Posterior cingulate gyrus (tissue), 11 donors: ENCODE results near the gene MAPK1.
A peak's percentile ranks its signal among the peaks of the same experiment; 100 is the strongest.
"Not testable (repeated sequence)": the region's sequence is repeated elsewhere in the genome, so short reads cannot be mapped to it uniquely, and the experiment has no call there.

ENCODE experiments used
- DNase-seq, 10 donors: peaks; one replicate each; pipeline versions ENCODE4 v3.0.0 to v3.0.0-alpha.2; 2020 to 2021; ENCODE audit warnings: mixed read lengths in 3 of 10
- intact Hi-C: fragments of 100-400 bp; cut with DNase I; formaldehyde crosslinking; loops from one replicate; pipeline ENCODE4 v1.15.1; 2023

MAPK1 gene

DNA sequence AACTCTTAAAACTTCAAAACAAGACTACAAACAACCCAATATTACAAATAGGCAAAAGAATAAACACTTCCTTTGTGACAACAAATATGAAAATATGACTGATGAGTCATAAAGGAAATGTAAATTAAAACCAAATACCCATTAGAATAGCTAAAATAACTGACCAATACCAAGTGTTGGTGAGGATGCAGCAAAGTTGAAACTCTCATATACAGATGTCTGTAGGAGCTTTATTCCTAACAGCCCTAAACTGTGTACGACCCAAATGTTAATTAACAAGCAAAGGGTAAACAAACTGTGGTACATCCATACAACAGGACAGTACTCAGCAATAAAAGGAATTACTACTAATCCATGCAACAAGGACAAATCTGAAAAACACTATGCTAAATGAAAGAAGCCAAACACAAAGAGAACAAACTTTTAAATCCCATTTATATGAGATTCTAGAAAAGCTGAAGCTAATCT is 43.0 kb downstream of the MAPK1 start:
- intact Hi-C loops, result no loop called here
- DNase-seq, result no peak

DNA sequence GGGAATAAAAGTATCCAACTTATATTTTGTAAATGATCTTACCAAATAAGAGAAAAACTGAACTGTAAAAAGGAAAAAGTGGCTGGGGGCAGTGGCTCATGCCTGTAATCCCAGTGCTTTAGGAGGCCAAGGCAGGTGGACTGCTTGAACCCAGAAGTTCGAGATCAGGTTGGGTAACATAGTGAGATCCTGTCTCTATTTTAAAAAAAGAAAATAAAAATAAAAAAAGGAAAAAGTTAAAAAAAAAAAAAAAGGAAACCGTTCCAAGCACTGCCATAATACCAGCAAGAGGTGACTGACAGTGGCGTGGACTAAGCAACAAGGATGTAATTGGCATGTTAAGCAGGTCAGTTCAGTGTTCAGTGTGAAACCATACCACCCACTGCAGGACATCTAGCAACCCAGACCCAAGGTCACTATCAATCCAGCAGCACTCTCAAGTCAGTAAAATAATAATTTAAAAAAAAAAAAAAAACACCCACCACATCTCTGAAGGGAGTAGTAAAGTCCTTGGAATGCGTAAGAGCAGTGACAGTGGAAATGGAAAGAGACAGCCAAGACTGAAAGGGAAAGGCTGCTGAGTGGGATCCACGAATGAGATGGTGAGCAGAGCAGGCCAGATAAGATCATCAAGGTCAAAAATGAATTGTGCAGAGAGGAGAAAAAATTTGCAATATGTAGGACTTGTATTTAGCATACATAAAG is 43.6 kb downstream of the MAPK1 start:
- intact Hi-C loops, result no loop called here
- DNase-seq, result no peak

- intact Hi-C loops, result no loop called here
Observed at GRCh38 chr22:21819183-21819770, 48.2 kb downstream of the MAPK1 start.

DNA sequence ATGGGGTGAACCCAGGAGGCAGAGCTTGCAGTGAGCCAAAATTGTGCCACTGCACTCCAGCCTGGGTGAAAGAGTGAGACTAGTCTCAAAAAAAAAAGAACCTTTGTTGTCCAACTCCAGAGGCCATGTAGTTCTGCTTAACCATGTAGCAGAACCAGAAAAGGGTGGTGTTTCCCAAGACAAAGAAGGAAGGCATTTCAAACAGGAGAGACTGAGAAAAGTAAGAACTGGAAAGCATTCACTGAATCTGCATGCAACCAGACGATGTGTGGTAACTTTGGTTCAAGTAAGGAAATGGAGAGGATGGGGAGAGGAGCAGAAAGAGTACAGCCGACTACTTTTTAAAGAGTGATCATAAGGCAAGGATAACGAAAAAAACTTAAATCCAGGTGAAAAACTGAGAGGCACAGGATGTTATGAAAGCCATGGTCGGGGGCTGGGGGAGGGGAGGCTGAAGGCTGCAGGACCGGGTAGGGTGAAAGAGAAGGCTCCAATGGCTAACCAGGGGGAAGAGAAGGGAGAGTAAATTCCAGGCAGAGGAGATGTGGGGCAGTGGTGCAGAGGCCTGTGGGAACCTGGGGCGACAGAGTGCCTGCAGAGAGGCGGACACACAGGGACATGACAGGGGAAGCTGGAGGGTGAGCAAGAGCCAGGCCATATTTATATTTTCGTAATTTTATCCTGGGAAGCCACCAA is 48.8 kb downstream of the MAPK1 start:
- no peak for DNase-seq
- intact Hi-C loops, result no loop called here

More at GRCh38 chr22:21819183-21819770, 48.2 kb downstream of the MAPK1 start:
- no peak for DNase-seq

- intact Hi-C loops, DNase-seq: not testable (repeated sequence)
Observed at GRCh38 chr22:21817497-21817853, 50.0 kb downstream of the MAPK1 start.

- intact Hi-C loops, result no loop called here
- no peak for DNase-seq
Observed at GRCh38 chr22:21816787-21817496, 50.5 kb downstream of the MAPK1 start.

GRCh38 chr22:21816472-21816786 is 51.0 kb downstream of the MAPK1 start:
- intact Hi-C loops, result no loop called here
- no peak for DNase-seq

DNA sequence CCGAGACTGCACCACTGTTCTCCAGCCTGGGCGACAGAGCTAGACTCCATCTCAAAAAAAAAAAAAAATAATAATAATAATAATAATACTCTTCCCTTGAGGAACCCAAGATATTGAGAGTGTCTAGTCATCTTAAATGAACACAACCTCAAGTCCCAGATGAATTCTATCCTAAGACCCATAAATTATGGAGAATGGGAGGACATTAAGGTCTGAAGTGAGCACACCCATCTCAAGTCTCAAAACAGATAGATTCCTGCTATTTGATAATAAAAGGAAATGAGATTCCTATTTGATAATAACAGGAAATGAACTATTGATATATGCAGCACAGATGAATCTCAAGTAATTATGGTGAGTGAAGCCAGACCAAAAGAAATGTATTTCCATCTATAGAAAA is 51.5 kb downstream of the MAPK1 start:
- intact Hi-C loops, result no loop called here
- DNase-seq, result no peak

DNA sequence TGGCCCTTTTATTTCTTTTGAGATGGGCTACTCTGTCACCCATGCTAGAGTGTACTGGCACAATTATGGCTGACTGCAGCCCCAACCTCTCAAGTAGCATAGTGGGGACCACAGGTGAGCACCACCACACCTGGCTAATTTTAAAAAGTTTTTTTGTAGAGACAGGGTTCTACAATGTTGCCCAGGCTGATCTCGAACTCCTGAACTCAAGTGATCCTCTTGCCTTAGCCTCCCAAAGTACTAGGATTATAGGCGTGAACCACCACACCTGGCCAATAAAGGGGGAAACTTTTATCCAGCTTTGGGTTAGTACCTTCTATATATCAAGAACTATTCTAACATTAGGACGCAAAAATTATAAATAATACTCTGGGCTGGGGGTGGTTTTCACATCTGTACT is 52.1 kb downstream of the MAPK1 start:
- intact Hi-C loops, result no loop called here
- DNase-seq, result no peak

DNA sequence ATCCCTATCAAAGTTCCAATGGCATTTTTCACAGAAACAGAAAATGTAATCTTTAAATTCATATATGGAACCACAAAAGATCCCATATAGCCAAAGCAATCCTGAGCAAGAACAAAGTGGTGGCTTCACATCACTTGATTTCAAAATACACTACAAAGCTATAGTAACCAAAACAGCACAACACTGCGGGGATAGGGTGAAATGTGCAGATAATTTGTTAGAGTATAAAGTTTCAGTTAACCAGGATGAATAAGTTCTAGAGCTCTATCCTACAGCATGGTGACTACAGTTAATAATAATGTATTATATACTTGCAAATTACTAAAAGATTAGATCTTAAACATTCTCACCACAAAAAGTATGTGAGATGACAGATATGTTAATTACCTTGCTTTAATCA is 55.5 kb downstream of the MAPK1 start:
- no peak for DNase-seq
- intact Hi-C loops, result no loop called here

GRCh38 chr22:21807544-21808529 is 59.6 kb downstream of the MAPK1 start:
- intact Hi-C loops, result loop anchor here (10.0 kb wide), 1 partner anchor 57 kb away; the partner anchor contains the start of gene MAPK1
- DNase-seq, result no peak

DNA sequence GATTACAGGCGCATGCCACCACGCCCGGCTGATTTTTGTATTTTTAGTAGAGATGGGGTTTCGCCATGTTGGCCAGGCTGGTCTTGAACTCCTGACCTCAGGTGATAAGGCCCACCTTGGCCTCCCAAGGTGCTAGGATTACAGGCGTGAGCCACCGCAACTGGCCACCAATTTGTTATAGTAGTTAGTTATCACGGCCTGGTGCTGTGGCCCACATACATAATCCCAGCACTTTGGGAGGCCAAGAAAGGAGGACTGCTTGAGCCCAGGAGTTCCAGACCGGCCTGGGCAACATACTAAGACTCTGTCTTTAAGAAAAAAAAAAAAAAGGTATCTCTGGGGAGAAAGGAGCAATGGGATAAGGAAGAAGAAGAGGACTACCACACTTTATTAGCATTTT is 62.1 kb downstream of the MAPK1 start:
- DNase-seq, result not testable (repeated sequence)
- intact Hi-C loops, result loop anchor here (10.0 kb wide), 1 partner anchor 59 kb away; the partner anchor contains the start of gene MAPK1

GRCh38 chr22:21803811-21804249 is 63.6 kb downstream of the MAPK1 start:
- intact Hi-C loops, result loop anchor here (10.0 kb wide), 1 partner anchor 61 kb away; the partner anchor contains the start of gene MAPK1

GRCh38 chr22:21802673-21803072 is 64.8 kb downstream of the MAPK1 start:
- DNase-seq, result no peak
- intact Hi-C loops, result loop anchor here (10.0 kb wide), 1 partner anchor 62 kb away; the partner anchor contains the start of gene MAPK1

More at GRCh38 chr22:21803811-21804249, 63.6 kb downstream of the MAPK1 start:
- DNase-seq, result peak in 1 of 10 donors; percentile 30

DNA sequence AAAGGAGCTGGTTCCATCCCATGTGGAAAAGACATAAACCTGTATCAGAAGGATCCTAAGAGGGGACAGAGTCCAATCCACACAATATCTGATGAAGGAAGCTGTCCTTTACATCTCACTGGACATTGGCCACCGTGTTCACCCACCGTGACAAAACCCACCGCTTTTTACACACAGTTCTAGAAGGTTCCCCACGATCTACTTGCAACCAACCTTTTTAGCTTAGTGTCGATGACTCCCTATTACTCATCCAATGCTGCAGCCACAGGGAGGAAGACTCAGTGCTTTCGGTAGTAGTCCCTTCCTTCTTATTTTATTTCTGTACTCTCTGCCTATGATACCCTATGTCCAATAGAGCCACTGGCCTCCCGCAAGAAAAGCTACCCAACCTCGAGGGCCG is 65.4 kb downstream of the MAPK1 start:
- no peak for DNase-seq
- intact Hi-C loops, result loop anchor here (10.0 kb wide), 1 partner anchor 63 kb away; the partner anchor contains the start of gene MAPK1

DNA sequence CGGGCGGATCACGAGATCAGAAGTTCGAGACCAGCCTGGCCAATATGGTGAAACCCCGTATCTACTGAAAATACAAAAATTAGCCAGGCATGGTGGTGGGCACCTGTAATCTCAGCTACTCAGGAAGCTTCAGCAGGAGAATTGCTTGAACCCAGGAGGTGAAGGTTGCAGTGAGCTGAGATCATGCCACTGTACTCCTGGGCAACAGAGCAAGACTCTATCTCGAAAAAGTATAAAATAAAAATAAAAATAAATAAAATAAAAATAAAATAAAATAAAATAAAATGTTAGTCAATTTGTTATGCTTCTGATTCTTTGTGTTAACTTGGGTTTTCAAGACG is 66.2 kb downstream of the MAPK1 start:
- intact Hi-C loops, result loop anchor here (10.0 kb wide), 1 partner anchor 64 kb away; the partner anchor contains the start of gene MAPK1

DNA sequence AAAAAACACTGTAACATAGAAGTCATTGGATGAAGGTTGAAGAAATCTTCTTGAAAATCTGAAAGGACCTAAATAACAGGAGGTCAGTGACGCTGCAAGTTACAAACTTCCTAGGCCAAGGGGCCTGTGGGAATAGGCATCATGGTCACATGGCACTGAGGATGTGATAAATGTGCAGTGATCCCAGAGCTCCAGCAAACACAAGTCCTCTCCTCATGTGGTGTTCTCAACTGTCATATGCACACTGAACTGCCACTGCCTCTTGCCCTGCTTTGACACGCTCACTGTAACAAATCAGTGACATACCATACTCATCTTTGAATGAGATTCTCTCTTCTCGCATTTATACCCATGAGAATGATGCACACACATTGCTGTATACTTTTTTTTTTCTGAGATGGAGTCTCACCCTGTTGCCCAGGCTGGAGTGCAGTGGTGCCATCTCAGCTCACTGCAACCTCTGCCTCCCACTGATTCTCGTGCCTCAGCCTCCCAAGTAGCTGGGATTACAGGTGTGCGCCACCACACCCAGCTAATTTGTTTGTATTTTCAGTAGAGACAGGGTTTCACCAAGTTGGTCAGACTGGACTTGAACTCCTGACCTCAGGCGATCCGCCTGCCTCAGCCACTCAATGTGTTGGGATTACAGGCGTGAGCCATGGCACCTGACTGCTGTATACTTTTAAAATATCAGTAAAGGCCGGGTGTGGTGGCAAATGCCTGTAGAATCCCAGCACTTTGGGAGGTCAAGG is 66.7 kb downstream of the MAPK1 start:
- DNase-seq, result no peak
- intact Hi-C loops, result loop anchor here (10.0 kb wide), 1 partner anchor 64 kb away; the partner anchor contains the start of gene MAPK1

More for the DNA sequence above, 66.2 kb downstream of the MAPK1 start:
- DNase-seq, result not testable (repeated sequence)

DNA sequence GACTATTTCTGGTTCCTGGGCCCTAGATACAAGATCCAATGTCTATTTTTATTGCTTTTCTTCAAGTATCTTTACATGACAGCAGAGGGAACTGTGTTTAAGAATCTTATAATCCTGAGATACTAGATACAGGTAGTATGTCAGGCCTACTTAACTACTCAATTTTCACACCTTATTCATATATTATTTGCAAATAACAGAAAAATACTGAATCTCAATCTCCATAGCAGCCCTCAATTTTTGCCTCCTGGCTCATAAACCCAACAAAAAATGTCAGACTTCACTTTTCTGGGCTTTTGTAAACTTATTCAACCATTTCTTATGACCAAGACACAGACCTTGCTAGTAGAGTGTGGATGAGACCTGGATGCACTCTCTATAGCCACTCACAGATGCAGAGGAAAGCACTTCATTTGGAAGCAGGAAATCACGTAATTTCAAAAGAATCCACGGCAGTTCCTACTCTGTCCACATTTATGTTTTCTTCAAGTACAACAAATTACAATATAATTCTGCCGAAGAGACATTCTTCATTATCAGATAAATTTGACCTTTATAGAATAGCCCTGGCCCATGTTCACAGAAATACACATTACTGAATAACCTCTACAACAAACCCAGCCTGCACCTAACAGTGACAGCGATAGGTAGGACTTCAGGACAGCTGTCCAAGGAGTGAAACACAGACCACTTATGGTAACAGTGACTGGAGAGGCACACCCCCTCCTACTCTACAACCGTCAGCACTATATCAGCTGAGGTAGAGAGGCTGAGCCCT is 69.8 kb downstream of the MAPK1 start:
- intact Hi-C loops, result no loop called here
- DNase-seq, result no peak
